Stimulated activated CD8-positive, alpha-beta memory T cell treated with anti-CD3 and anti-CD28 coated beads, Interleukin-12 subunit alpha, Interleukin-12 subunit beta, amount 100 ng/mL, for 1 hour (primary cell): ENCODE data around the gene PSMD3.
"Not testable (repeated sequence)": the region's sequence is repeated elsewhere in the genome, so short reads cannot be mapped to it uniquely, and the experiment has no call there.

Experiments
- DNase-seq: peaks from one replicate; pipeline ENCODE4 v3.0.0-alpha.2; 2020; ENCODE audit warnings: low read depth

PSMD3 gene

DNA sequence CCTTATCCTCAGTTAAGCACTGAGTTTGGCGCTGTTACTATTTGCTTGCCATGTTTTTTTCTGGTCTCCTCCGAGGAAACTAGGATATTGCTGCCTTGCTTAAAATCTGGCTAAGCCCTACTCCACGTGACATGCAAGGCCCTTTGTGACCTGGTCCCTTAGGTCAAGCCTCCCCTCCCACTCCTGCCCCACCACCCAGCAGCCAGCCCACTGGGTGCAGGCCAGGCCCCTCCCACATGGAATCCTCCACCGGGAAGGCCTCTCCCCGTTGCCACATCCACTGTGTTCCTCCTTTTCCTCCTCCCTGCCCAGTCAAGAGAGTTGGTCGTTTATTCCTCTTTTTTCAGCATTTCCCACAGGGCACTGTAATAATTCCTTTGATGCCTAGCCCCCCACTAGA, 16.2 kb downstream of the PSMD3 start:
- DNase-seq: no peak

DNA sequence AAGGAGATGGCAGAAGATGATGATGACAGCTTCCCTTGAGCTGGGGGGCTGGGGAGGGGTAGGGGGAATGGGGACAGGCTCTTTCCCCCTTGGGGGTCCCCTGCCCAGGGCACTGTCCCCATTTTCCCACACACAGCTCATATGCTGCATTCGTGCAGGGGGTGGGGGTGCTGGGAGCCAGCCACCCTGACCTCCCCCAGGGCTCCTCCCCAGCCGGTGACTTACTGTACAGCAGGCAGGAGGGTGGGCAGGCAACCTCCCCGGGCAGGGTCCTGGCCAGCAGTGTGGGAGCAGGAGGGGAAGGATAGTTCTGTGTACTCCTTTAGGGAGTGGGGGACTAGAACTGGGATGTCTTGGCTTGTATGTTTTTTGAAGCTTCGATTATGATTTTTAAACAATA, 16.9 kb downstream of the PSMD3 start:
- DNase-seq: no peak

DNA sequence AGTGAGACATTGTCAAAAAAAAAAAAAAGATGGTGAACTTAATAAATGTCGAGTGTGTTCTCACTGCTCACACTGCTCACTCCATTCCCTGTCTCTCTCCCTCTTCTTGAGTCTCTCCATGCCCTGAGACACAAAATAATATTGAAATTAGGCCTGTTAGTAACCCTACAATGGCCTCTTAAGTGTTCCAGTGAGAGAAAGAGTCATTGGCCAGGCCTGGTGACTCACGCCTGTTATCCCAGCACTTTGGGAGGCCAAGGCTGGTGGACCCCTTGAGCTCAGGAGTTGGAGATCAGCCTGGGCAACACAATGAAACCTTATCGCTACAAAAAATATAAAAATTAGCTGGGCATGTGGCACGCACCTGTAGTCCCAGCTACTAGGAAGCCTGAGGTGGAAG, 18.5 kb downstream of the PSMD3 start:
- DNase-seq: no peak

DNA sequence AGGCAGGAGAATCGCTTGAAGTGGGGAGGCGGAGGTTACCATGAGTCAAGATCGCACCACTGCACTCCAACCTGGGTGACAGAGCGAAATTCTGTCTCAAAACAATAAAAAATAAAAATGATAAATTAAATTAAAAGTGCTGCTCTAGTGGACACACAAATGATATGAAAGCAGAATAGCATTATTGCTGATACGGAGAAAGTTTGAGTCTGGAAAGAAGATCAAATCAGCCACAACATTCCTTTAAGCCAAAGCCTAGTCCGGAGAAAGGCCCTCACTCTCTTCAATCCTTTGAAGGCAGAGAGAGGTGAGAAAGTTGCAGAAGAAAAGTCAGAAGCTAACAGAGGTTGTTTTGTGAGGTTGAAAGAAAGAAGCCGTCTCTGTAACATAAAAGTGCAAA, 19.6 kb downstream of the PSMD3 start:
- no peak for DNase-seq

DNA sequence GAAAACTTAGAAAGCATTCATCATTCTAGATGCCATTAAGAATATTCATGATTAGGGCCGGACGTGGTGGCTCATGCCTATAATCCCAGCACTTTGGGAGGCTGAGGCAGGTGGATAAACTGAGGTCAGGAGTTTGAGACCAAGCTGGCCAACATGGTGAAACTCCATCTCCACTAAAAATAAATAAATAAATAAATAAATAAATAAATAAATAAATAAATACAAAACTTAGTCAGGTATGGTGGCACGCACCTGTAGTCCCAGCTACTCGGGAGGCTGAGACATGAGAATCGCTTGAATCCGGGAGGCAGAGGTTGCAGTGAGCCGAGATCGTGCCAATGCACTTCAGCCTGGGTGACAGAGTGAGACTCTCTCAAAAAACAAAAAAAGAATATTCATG, 20.7 kb downstream of the PSMD3 start:
- DNase-seq: not testable (repeated sequence)

DNA sequence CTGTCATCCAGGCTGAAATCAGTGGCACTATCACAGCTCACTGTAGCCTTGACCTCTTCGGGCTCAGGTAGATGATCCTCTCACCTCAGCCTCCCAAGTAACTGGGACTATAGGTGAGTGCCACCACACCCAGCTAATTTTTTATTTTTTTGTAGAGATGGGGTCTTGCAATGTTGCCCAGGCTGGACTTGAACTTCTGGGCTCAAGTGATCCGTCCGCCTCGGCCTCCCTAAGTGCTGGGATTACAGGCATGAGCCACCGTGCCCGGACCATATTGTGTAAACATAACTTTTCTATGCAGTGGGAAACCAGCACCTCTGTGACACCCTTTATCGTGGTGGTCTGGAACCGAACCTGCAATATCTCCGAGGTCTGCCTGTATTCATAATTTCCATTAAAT, 23.5 kb downstream of the PSMD3 start:
- no peak for DNase-seq

DNA sequence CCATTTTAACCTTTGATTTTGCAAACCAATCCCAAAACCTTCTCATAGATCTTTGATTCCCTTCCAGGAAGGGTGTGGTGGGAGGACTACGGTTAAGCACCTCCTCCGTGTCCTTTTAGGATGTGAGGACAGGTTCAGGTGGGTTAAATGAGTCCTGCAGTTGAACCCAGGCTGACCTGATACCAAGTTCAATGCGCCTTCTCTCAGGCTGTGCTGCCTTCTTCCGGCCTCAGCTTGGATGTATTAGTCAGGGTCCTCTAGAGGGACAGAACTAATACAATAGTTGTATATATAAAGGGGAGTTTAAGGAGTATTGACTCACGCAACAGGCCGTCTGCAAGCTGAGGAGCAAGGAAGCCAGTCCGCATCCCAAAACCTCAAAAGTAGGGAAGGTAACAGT, 24.1 kb downstream of the PSMD3 start:
- no peak for DNase-seq

DNA sequence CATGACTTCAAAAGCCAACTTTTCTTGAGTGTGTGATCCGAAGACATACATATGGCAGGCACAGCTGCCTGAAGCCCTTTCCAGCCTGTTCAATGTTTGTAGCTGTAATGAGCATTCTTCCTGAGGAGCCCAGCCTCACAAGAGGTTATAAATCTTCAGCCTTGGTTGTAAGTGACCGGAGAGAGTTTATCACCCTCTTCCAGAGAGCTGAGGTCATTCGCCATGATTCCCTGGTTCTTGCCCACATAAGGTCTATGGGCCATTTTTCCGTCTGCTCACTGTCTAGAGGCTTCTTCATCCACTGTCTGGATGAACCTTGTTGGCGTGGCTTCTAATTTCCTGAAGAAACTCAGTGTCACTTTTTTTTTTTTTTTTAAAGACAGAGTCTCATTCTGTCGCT, 24.9 kb downstream of the PSMD3 start:
- DNase-seq: no peak

DNA sequence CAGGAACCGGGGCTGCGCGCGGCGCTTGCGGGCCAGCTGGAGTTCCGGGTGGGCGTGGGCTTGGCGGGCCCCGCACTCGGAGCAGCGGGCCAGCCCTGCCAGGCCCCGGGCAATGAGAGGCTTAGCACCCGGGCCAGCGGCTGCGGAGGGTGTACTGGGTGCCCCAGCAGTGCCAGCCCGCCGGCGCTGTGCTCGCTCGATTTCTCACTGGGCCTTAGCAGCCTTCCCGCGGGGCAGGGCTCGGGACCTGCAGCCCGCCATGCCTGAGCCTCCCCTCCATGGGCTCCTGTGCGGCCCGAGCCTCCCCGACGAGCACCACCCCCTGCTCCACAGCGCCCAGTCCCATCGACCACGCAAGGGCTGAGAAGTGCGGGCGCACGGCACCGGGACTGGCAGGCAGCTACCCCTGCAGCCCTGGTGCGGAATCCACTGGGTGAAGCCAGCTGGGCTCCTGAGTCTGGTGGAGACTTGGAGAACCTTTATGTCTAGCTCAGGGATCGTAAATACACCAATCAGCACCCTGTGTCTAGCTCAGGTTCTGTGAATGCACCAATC, 30.4 kb downstream of the PSMD3 start:
- DNase-seq: not testable (repeated sequence)

DNA sequence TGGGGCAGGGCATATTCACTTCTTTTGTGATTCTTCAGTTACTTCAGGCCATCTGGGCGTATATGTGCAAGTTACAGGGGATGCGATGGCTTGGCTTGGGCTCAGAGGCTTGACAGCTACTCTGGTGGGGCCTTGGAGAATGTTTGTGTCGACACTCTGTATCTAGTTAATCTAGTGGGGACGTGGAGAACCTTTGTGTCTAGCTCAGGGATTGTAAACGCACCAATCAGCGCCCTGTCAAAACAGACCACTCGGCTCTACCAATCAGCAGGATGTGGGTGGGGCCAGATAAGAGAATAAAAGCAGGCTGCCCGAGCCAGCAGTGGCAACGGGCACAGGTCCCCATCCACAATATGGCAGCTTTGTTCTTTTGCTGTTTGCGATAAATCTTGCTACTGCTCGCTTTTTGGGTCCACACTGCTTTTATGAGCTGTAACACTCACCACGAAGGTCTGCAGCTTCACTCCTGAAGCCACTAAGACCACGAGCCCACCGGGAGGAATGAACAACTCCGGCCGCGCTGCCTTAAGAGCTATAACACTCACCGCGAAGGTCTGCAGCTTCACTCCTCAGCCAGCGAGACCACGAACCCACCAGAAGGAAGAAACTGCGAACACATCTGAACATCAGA, 31.5 kb downstream of the PSMD3 start:
- not testable (repeated sequence) for DNase-seq

DNA sequence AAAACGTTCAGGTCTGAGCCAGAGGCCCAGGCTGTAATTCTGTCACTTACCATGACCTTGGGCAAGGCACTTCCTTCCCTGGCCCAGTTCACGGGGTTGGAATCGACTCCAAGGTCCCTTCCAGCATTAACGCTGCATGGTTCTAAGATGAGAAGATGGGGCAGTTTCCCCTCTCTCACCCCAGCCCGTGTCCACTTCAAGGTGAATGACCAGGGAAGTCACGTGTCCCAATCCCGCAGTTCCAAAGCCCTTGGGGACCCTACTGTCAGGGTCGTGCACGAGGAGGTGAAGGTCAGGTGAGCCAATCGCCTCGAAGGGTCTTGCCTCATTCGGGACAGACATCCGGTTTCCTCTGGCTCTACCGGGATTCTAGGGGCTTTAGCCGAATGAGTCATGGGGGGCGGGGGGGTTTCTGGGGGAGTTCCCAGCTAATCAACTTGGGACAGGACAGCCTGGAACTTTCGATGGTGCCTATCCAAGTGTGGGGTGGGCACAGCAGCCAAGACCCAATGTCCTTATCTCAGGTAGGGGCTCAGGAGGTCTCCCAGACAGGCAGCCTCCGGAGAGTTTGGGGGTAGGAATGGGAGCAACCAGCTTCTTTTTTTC, 33.9 kb downstream of the PSMD3 start:
- DNase-seq: no peak

DNA sequence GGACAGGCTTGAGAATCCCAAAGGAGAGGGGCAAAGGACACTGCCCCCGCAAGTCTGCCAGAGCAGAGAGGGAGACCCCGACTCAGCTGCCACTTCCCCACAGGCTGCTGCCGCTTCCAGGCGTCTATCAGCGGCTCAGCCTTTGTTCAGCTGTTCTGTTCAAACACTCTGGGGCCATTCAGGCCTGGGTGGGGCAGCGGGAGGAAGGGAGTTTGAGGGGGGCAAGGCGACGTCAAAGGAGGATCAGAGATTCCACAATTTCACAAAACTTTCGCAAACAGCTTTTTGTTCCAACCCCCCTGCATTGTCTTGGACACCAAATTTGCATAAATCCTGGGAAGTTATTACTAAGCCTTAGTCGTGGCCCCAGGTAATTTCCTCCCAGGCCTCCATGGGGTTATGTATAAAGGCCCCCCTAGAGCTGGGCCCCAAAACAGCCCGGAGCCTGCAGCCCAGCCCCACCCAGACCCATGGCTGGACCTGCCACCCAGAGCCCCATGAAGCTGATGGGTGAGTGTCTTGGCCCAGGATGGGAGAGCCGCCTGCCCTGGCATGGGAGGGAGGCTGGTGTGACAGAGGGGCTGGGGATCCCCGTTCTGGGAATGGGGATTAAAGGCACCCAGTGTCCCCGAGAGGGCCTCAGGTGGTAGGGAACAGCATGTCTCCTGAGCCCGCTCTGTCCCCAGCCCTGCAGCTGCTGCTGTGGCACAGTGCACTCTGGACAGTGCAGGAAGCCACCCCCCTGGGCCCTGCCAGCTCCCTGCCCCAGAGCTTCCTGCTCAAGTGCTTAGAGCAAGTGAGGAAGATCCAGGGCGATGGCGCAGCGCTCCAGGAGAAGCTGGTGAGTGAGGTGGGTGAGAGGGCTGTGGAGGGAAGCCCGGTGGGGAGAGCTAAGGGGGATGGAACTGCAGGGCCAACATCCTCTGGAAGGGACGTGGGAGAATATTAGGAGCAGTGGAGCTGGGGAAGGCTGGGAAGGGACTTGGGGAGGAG, 34.7 kb downstream of the PSMD3 start, which contains the start of gene CSF3:
CSF3 (plus strand) TSS at position 436 of the 993 bp plus-strand sequence; CDS start at position 471, 35 bp downstream.
- no peak for DNase-seq

DNA sequence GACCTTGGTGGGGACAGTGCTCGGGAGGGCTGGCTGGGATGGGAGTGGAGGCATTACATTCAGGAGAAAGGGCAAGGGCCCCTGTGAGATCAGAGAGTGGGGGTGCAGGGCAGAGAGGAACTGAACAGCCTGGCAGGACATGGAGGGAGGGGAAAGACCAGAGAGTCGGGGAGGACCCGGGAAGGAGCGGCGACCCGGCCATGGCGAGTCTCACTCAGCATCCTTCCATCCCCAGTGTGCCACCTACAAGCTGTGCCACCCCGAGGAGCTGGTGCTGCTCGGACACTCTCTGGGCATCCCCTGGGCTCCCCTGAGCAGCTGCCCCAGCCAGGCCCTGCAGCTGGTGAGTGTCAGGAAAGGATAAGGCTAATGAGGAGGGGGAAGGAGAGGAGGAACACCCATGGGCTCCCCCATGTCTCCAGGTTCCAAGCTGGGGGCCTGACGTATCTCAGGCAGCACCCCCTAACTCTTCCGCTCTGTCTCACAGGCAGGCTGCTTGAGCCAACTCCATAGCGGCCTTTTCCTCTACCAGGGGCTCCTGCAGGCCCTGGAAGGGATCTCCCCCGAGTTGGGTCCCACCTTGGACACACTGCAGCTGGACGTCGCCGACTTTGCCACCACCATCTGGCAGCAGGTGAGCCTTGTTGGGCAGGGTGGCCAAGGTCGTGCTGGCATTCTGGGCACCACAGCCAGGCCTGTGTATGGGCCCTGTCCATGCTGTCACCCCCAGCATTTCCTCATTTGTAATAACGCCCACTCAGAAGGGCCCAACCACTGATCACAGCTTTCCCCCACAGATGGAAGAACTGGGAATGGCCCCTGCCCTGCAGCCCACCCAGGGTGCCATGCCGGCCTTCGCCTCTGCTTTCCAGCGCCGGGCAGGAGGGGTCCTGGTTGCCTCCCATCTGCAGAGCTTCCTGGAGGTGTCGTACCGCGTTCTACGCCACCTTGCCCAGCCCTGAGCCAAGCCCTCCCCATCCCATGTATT, 35.7 kb downstream of the PSMD3 start:
- no peak for DNase-seq

DNA sequence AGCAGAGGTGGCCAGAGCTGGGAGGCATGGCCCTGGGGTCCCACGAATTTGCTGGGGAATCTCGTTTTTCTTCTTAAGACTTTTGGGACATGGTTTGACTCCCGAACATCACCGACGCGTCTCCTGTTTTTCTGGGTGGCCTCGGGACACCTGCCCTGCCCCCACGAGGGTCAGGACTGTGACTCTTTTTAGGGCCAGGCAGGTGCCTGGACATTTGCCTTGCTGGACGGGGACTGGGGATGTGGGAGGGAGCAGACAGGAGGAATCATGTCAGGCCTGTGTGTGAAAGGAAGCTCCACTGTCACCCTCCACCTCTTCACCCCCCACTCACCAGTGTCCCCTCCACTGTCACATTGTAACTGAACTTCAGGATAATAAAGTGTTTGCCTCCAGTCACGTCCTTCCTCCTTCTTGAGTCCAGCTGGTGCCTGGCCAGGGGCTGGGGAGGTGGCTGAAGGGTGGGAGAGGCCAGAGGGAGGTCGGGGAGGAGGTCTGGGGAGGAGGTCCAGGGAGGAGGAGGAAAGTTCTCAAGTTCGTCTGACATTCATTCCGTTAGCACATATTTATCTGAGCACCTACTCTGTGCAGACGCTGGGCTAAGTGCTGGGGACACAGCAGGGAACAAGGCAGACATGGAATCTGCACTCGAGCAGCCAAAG, 36.9 kb downstream of the PSMD3 start:
- no peak for DNase-seq

DNA sequence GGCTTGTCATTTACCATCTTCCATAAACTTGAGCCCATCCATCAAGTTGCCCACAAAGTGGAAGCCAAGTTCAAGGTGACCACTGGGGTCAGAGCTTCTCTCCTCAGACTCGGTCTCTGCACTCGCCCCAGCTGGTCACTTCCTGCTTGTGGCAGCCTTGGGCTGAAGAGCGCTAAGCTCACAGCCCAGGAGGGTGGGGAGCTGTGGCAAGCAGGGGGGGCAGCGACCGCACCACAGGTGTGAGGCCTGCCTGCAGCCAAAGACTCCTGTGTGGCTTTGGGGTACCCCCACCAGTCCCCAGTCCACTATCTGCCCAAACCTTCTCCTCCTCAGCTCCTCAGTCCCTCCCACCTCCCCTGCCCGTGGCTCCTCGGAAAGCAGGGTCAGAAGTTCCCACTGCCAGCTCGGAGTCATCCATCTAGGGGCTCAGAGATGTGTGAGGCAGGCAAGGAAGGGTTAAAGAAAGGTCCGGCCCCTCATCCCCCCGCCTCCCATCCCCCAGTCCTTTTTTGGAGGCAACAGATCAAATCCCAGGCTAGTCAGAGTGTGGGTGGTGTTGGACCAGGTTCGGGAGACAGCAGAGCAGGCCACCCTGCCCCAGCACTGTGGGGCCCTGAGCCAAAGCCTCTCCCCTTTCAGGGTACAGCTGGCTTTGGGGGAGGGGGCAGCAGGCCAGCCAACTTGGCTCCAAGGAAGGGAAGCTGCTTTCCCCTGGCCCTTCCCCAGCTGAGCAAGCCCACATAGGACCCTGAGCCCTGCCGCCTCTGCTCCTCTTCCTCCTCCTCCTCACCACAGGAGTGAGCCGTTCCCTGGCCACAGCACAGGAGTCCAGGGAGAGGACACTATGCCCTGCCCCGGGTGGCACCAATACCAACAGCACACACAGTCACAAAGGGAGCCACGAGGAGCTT, 37.9 kb downstream of the PSMD3 start:
- DNase-seq: no peak

DNA sequence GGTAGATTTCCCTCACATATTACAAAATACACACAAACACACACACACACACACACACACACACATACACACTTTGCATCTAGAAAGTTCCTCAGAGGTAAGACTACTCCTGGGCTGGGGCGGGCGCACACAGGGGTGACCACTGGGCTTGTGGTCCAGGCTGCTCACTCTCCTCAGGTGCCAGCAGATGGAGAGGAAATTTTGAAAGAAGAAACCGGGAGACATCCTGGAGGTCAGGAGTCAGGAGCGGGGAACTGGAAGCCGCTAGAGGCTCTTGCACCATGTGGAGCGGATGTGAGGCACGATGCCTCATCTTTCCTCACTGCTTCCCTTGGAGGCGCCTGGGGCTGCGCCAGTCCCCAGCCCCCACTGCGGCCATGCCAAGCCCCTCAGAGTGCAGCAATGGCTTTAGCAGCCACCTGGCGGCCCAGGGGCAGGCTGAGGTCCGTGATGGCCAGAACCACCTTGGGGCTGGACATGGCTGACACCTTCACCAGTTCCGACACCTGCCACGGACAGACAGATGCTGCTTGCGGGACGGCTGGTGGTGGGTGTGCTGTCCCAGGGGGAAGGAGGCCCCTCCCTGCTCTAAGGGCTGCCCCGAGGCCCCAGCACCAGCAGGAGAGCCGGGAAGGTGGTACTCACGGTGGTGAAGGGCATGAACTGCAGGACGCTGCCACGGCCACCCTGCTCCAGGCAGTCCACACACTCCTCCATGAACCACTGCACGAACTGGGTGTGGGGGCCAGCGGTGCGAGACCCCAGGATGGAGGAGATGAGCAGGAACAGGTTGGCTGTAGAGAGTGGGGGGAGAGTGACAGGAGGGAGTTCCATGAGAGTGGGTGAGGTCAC, 38.8 kb downstream of the PSMD3 start:
- no peak for DNase-seq

DNA sequence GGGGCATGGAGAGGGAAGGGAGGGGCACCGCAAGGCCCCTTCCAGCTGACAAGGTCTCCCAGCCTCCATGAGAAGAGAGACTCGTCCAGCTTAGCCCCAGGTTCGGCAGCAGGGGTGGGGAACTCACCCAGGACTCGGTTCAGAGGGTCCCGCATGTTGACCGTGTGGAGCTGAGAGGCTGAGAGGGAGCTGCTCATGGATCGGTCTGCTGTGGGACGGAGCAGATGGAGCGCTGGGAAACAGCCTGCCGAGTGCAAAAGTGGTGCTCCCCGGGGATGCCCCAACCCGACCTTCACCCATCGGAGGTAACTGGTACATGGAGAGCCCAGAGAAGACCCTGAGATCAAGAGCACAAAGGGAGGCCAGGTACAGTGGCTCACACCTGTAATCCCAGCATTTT, 39.5 kb downstream of the PSMD3 start:
- DNase-seq: no peak

DNA sequence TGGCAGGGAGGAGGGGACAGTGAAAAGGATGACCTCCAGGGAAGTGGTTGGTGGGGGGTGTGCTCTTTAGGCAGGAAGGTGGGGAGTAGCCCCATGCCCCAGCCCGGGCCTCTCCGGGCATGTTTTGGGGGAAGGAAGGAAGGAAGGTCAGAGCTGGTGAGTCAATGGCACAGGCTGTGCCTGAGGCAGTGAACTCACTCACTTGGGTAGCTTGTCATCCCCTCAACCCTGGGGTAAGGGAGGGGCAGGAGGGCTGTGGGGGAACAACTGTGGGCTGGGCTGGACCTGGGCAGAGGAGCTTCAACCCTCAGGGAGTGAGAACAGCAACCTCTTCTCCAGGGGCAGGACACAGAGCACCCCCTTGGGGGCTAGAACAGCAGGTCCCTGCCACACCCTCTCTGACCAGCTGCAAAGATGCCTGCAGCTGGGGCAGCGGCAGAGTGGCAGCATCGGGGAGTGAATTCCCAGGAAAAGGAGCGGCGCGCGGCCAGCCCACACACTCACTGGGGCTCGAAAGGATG, 40.9 kb downstream of the PSMD3 start:
- DNase-seq: no peak

DNA sequence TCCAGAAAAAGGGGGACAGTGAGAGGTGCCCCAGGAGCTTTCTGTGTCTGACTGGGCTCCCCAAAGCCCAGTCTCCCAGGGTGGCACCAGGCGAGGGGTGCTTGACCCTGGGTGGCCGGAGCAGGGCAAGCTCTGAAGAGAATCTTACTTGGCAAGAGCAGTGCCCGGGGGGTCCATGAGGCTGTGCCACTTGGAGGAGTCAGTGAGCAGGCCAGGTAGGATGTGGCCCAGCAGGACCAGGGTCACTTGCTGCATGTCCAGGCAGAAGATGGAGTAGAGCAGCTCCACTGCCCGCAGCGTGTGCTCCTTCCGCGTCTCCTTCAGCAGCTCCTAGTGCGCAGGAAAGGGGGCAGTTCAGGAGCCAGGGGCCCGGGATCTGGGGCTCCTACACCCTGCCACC, 41.9 kb downstream of the PSMD3 start:
- no peak for DNase-seq
